Glomerular endothelial cell (primary cell): ENCODE data around the gene TFEC. TPM values are rescaled to one million over a fixed set of nuclear protein-coding genes. Genes with fewer than 3 reads are reported as not detected.
"Not testable (repeated sequence)": the region's sequence is repeated elsewhere in the genome, so short reads cannot be mapped to it uniquely, and the experiment has no call there.

Experiments
- DNase-seq: peaks from one replicate; pipeline ENCODE4 v3.0.0-alpha.2; 2011; ENCODE audit warnings: low read depth, low spot score; ENCODE audit errors: extremely low read depth
- total RNA-seq: library from RNA; depleted of rRNA; stranded (reverse); fragments of >200 nt; gene quantifications from 2 replicates; pipeline ENCODE4 v1.2.3, GENCODE V29; 2015

Gene TFEC, protein sequence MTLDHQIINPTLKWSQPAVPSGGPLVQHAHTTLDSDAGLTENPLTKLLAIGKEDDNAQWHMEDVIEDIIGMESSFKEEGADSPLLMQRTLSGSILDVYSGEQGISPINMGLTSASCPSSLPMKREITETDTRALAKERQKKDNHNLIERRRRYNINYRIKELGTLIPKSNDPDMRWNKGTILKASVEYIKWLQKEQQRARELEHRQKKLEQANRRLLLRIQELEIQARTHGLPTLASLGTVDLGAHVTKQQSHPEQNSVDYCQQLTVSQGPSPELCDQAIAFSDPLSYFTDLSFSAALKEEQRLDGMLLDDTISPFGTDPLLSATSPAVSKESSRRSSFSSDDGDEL
- 9.7 and 13.6 TPM in 2 replicates for total RNA-seq

- peak; percentile 63 for DNase-seq
These were observed at the start of gene TFEC for GRCh38 chr7:116030651-116031276. Gene TFEC (minus strand): TSS chr7:116030763. CDS start chr7:115984441, 46,322 bp downstream.

GRCh38 chr7:116075351-116076145 lies 45.0 kb upstream of the TFEC start:
- no peak for DNase-seq

DNA sequence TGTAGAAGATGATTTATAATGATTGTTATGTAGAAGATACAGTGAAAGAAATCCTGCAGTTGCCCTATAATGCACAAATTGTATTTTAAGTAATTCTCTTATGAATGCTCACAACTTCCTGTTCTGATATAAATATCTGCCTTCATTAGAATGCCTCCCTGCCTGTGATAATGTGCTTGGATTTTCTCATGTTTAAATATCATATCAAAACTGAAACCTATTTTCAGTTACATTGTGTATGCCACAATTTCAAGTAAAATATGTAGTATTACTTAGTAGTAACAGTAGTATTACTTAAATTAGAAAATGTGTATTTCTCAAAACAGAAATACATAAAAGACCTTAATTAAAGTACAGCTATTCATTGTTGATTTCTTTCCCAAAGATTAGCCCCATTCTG lies 41.1 kb upstream of the TFEC start:
- DNase-seq = no peak

- no peak for DNase-seq
These were observed 33.6 kb upstream of the TFEC start for GRCh38 chr7:116064179-116064578.

DNA sequence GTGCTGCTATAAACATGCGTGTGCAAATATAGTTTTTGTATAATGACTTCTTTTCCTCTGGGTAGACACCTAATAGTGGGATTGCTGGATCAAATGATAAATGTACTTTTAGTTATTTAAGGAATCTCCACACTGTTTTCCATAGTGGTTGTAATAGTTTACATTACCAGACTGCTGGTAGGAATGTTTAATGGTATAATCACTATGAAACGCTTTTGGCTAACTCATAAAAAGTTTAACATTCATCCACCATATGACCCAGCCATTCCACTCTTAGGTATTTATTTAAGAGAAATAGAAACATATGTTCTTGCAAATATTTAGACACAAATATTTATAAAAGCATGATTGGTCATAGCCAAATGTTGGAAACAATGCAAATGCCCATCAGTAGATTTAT lies 32.1 kb upstream of the TFEC start:
- DNase-seq = no peak

- DNase-seq = no peak
These were observed 21.4 kb upstream of the TFEC start for GRCh38 chr7:116052006-116052405.

GRCh38 chr7:116047261-116047660 lies 16.7 kb upstream of the TFEC start:
- DNase-seq = not testable (repeated sequence)

DNA sequence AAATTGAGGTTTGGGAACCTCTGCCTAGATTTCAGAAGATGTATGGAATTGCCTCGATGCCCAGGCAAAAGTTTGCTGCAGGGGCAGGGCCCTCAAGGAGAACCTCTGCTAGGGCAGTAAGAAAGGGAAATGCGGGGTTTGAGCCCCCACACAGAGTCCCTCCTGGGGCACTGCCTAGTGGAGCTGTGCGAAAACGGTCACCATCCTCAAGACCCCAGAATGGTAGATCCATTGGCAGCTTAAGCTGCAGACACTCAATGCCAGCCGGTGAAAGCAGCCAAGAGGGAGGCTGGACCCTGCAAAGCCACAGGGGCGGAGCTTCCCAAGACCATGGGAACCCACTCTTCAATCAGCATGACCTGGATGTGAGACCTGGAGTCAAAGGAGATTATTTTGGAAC lies 15.0 kb upstream of the TFEC start:
- DNase-seq = no peak

DNA sequence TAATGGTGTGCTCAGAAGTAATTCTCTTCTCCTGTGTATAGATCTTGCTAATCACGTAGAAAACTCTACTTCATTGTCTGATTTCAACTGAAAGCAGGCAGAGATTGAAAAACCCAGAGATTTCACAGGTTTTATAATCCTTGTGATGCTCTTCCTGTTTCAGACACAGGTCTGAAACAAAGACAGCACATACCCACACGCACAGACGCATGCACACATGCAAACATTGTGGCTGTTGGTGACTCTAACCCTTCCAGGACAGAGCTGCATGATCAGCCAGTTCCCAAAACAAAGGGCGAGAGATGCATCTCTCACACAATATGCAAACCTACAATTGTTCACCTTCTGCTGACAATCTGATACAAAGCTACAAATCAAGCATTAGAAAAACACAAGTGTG lies 11.1 kb upstream of the TFEC start:
- no peak for DNase-seq

- no peak for DNase-seq
These were observed 6.8 kb upstream of the TFEC start for GRCh38 chr7:116037401-116037800.

GRCh38 chr7:116034411-116034810 lies 3.8 kb upstream of the TFEC start:
- DNase-seq = no peak

GRCh38 chr7:116032886-116033285 lies 2.3 kb upstream of the TFEC start:
- no peak for DNase-seq

DNA sequence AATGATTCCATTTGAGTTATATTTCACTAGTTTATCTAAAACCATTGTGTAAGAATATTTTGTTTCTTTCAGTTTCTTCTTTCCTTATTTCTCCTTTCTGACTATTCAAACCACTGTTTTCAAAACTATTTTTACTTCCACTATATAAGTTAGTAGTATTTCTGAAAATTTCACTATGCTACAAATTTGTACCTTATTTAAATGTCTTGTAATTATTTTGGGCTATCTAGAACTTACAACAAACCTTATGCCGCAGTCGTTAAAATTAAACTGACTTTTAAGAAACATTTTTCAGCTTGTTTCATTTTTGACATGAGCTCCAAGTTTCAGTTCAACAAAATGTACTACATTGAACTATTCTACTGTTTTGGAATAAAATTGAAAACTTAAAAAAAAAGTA lies 1.8 kb downstream of the TFEC start:
- no peak for DNase-seq

DNA sequence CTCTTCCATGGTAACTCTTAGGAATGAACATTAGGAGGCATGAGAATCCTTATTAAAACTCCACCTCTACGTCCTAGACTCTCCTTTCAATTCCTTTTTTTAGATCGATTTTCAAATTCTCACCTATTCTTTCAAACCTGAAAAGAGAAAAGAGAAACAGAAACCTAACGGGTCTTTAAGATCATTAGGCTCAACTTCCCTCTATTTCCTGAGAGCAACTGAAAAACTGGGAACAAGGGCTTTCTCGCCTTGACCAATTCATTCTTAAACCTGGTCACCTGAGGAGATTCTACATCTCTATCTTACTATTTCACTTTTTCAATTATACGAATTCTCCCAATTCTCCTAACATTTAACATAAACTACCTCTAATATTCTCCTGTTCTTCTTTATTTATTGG lies 2.8 kb downstream of the TFEC start:
- DNase-seq = no peak

GRCh38 chr7:116024826-116025809 lies 5.4 kb downstream of the TFEC start:
- DNase-seq = peak; percentile 61

DNA sequence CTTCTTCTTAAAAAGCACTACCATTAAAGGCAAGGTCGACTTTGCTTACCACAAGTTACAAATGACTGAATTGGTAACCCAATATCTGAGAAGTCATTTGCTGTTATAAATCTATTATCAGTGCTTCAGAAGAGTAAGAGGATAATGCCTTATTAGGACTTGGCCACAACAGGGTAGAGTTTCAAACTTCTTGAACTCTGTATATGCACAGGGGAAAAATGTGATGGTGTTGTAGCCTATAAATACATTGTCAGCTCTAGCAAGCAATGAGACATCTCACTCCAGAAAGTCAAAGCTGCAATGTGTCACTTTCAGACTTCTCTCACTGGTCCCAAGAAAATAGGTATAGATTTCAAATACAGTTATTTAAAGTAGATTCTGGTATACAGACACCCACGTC lies 9.3 kb downstream of the TFEC start:
- no peak for DNase-seq

DNA sequence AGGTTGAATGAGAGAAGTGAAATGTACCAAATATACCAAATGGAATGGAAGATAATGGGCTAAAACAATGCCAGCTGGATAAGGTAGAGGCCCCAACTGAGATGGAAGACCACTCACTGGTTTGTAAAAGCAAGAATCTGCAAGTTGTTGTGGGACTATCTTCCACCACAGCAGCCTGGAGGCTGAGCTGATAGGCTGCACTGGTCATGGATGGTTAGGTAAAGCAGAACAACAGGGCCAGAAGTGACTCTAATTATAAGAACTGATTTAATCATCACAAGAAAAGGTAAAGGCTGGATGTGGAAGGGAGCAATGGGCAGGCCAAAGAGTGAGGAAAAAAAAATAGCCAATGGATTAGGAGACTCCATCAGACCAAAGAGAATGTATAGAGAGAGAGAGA lies 11.8 kb downstream of the TFEC start:
- no peak for DNase-seq

- DNase-seq = no peak
These were observed 16.9 kb downstream of the TFEC start for GRCh38 chr7:116013675-116014074.

DNA sequence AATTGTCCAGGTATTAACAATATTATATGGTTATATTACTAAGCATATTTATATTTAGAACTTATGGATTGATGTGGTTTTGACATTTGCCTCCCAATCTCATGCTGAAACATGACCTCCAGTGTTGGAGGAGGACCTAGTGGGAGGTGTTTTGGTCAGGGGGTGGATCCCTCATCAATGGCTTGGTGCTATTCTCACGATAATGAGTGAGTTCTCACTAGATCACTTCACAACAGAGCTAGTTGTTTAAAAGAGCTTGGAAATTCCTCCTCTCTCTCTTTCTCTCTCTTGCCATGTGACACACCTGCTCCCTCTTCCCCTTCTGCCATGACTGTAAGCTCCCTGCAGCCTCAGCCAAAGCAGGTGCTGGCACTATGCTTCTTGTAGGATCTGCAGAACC lies 19.0 kb downstream of the TFEC start:
- no peak for DNase-seq

GRCh38 chr7:116004762-116005161 lies 25.8 kb downstream of the TFEC start:
- DNase-seq = not testable (repeated sequence)
